T-helper 2 cell treated with Interferon-gamma antibody and Interleukin-4, amounts not matched to agents 100 ng/mL and 5 ng/mL, for 36 hours (primary cell): Measurements from ENCODE around the gene CDC42SE2. TPM values are rescaled to one million over a fixed set of nuclear protein-coding genes. Genes with fewer than 3 reads are reported as not detected.

Experiments used
- intact Hi-C: fragments of 100-400 bp; cut with micrococcal nuclease; formaldehyde crosslinking; loops from one replicate; pipeline ENCODE4 v1.15.1; 2023
- total RNA-seq: library from RNA; stranded (reverse); gene quantifications from 2 replicates; pipeline ENCODE4 v1.2.3, GENCODE V29; 2022

CDC42SE2 gene
- total RNA-seq, 1 donor from 2014 or later = 152 TPM

GRCh38 chr5:131384616-131385214 lies 120.9 kb downstream of the CDC42SE2 start:
- intact Hi-C loops = loop anchor here (5.0 kb wide), 2 partner anchors 177 to 253 kb away; partner anchors contain the start of gene RAPGEF6

- intact Hi-C loops = no loop called here
Observed at GRCh38 chr5:131386124-131386523, 122.3 kb downstream of the CDC42SE2 start.

- intact Hi-C loops = no loop called here
Observed at GRCh38 chr5:131386779-131387178, 122.9 kb downstream of the CDC42SE2 start.

- intact Hi-C loops = no loop called here
Observed at GRCh38 chr5:131387255-131387654, 123.4 kb downstream of the CDC42SE2 start.

- intact Hi-C loops = no loop called here
Observed at GRCh38 chr5:131389096-131389868, 125.4 kb downstream of the CDC42SE2 start.

GRCh38 chr5:131389869-131390265 lies 126.0 kb downstream of the CDC42SE2 start:
- intact Hi-C loops = loop anchor here (10.0 kb wide), 1 partner anchor 325 kb away; no protein-coding TSS in a partner anchor

GRCh38 chr5:131392466-131393095 lies 128.7 kb downstream of the CDC42SE2 start:
- intact Hi-C loops = loop anchor here (10.0 kb wide), 1 partner anchor 328 kb away; no protein-coding TSS in a partner anchor

GRCh38 chr5:131393498-131393968 lies 129.7 kb downstream of the CDC42SE2 start:
- intact Hi-C loops = loop anchor here (10.0 kb wide), 1 partner anchor 329 kb away; no protein-coding TSS in a partner anchor

GRCh38 chr5:131394128-131394527 lies 130.3 kb downstream of the CDC42SE2 start:
- intact Hi-C loops = loop anchor here (1.0 to 10.0 kb wide), 4 partner anchors 12 to 329 kb away; no protein-coding TSS in a partner anchor

- intact Hi-C loops = loop anchor here (1.0 to 10.0 kb wide), 3 partner anchors 18 to 331 kb away; no protein-coding TSS in a partner anchor
Observed at GRCh38 chr5:131396015-131396414, 132.2 kb downstream of the CDC42SE2 start.

GRCh38 chr5:131396630-131397273 lies 132.9 kb downstream of the CDC42SE2 start:
- intact Hi-C loops = loop anchor here (1.0 to 10.0 kb wide), 3 partner anchors 18 to 332 kb away; no protein-coding TSS in a partner anchor

- intact Hi-C loops = loop anchor here (10.0 kb wide), 1 partner anchor 334 kb away; no protein-coding TSS in a partner anchor
Observed at GRCh38 chr5:131399007-131399406, 135.2 kb downstream of the CDC42SE2 start.

- intact Hi-C loops = no loop called here
Observed at GRCh38 chr5:131400585-131400984, 136.7 kb downstream of the CDC42SE2 start.

- intact Hi-C loops = no loop called here
Observed at GRCh38 chr5:131405674-131406073, 141.8 kb downstream of the CDC42SE2 start.

- intact Hi-C loops = no loop called here
Observed at GRCh38 chr5:131406076-131406475, 142.2 kb downstream of the CDC42SE2 start.

- intact Hi-C loops = no loop called here
Observed at GRCh38 chr5:131406975-131407638, 143.3 kb downstream of the CDC42SE2 start.

GRCh38 chr5:131413605-131414559 lies 150.0 kb downstream of the CDC42SE2 start:
- intact Hi-C loops = loop anchor here (1.0 kb wide), 1 partner anchor 18 kb away; no protein-coding TSS in a partner anchor

GRCh38 chr5:131416729-131417128 lies 152.9 kb downstream of the CDC42SE2 start:
- intact Hi-C loops = loop anchor here (1.0 to 5.0 kb wide), 7 partner anchors 22 to 1309 kb away; partner anchors contain the start of genes CDC42SE2, HINT1 and LYRM7
